GM19239 (cell line): ENCODE data around the gene RASGRP3.

Experiments used
- DNase-seq: peaks from one replicate; pipeline ENCODE4 v3.0.0; 2011; ENCODE audit warnings: low spot score; ENCODE audit not compliant: insufficient read length
- FAIRE-seq: peaks from 2 replicates; lab custom pipeline; 2011; peaks lifted over from hg19 to GRCh38; lab: Jason Lieb, UNC

RASGRP3 gene

GRCh38 chr2:33606622-33607021 is 130.2 kb downstream of the RASGRP3 start:
- no peak for FAIRE-seq
- no peak for DNase-seq

GRCh38 chr2:33607251-33607721 is 130.8 kb downstream of the RASGRP3 start:
- FAIRE-seq (no peak), DNase-seq (no peak)

- no peak for DNase-seq
- no peak for FAIRE-seq
These were observed 131.5 kb downstream of the RASGRP3 start for GRCh38 chr2:33607905-33608304.

GRCh38 chr2:33614190-33614589 is 137.7 kb downstream of the RASGRP3 start:
- no peak for FAIRE-seq
- DNase-seq = no peak
